Measurements from ENCODE around the gene SMYD3. TPM values are rescaled to one million over a fixed set of nuclear protein-coding genes. Genes with fewer than 3 reads are reported as not detected.

The SMYD3 gene
- total and polyA plus RNA-seq, 2 of the 13 experiments (the other 11 are each of a cell fraction or from before 2014, with no cell fraction given): 27.7 to 35.8 TPM

DNA sequence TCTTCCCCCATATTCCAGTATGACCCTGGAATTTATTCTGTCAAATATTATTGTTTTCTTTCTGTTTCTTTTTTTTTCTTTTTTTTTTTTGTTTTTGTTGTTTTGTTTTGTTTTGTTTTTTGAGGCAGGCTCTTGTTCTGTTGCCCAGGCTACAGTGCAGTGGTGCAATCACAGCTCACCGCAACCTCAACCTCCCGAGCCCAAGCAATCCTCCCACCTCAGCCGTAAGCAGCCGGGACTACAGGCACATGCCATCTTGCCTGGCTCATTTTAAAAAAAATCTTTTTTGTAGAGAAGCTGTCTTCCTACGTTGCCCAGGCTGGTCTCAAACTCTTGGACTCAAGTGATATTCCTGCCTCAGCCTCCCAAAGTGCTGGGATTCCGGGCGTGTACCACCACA, 237.6 kb downstream of the SMYD3 start (continued):
- TF ChIP-seq ZNF441 (CRISPR knock-in tag; IDR thresholded peaks at IDR 0.05; ENCODE audit: borderline replicate concordance) (no peak), ZNF253 (CRISPR knock-in tag; IDR thresholded peaks at IDR 0.05; ENCODE audit: borderline replicate concordance) (no peak), POLR2AphosphoS5 (IDR thresholded peaks at IDR 0.05; ENCODE audit: low read depth, low read length) (no peak)

- Histone ChIP-seq H3K27me3 (ENCODE audit: control insufficient read depth in 1 of 2, insufficient read depth in 2 of 2, low read length in 2 of 2) (no peaks in the 10 kb centered on the region), H2AFZ (ENCODE audit: low read length) (no peak overlapping the region), H3K4me3 (replicated peaks in 1 of 3; ENCODE audit: insufficient read depth in 1 of 3, low read depth in 2 of 3, low read length in 3 of 3) (no peak overlapping the region), H4K20me1 (ENCODE audit: insufficient read depth, low read length) (no peaks in the 10 kb centered on the region), H3K4me2 (ENCODE audit: low read depth, low read length) (no peak overlapping the region), H3K9ac (ENCODE audit: insufficient read depth, low read depth, low read length) (no peak overlapping the region), H3K36me3 (replicated peaks in 1 of 2; ENCODE audit: control insufficient read depth in 1 of 2, insufficient read depth in 2 of 2, low read length in 2 of 2) (no peaks in the 10 kb centered on the region), H3K4me1 (ENCODE audit: insufficient read depth, low read length) (no peaks in the 10 kb centered on the region), H3K79me2 (ENCODE audit: insufficient read depth, low read length) (no peaks in the 10 kb centered on the region), H3K27ac (ENCODE audit: extremely low read length, insufficient read depth, low read length) (no peak overlapping the region), H3K9me3 (ENCODE audit: low read length) (no peaks in the 10 kb centered on the region)
- no peak for DNase-seq (ENCODE audit: low spot score)
- BruUV-seq (replicated peaks): no TSS peak
- no peak for TF ChIP-seq GATAD2A (CRISPR knock-in tag; IDR thresholded peaks at IDR 0.05)
- TF ChIP-seq ZNF530 (CRISPR knock-in tag; IDR thresholded peaks at IDR 0.05; ENCODE audit: low read depth): no peak
- TF ChIP-seq PHF21A (CRISPR knock-in tag; IDR thresholded peaks at IDR 0.05): no peak
- TF ChIP-seq, protein P1, sequence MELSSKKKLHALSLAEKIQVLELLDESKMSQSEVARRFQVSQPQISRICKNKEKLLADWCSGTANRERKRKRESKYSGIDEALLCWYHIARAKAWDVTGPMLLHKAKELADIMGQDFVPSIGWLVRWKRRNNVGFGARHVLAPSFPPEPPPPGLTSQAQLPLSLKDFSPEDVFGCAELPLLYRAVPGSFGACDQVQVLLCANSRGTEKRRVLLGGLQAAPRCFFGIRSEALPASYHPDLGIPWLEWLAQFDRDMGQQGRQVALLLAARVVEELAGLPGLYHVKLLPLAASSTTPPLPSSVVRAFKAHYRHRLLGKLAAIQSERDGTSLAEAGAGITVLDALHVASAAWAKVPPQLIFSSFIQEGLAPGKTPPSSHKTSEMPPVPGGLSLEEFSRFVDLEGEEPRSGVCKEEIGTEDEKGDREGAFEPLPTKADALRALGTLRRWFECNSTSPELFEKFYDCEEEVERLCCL (CRISPR knock-in tag; IDR thresholded peaks at IDR 0.05; ENCODE audit: borderline replicate concordance): no peak
- WGBS (ENCODE audit: low lambda C conversion rate): 97% methylated on average over 5 of the region's 5 CpGs
- FAIRE-seq: no peak
- CTCF ChIA-PET (ENCODE audit: low intra/inter-chr PET ratio, low total read pairs): no interaction called here
- POLR2A ChIA-PET: no interaction called here
- in situ Hi-C loops (cut with HindIII; ENCODE audit: extremely low pct_ligation_motif_present, low pct_unique_long_range_greater_than_20kb) (no loop called here), intact Hi-C loops (cut with micrococcal nuclease; ENCODE audit: unreplicated experiment) (no loop called here)
- ATAC-seq: no peak
These were observed 239.2 kb downstream of the SMYD3 start for GRCh38 chr1:246267896-246268295.

DNA sequence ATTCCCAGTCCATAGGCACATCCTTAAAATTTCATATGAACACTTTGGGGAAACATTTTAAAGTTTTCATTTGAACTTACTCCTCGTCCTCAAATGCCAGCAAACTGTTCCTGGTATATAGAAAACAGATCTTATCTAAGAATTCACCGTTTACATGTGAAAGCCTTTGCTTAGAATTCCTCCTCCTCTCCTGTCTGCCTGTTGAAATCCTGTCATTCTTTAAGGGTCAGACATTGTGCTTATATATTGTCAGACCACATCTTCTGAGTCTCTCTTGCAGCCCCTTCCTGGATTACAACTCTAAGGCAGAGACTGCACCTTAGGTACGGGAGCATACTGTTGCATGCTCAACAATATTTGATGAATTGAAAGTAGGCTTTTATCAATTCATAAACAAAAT, 239.7 kb downstream of the SMYD3 start:
- WGBS (ENCODE audit: low lambda C conversion rate): 80% methylated on average over 3 of the region's 3 CpGs
- no peak for FAIRE-seq
- TF ChIP-seq KDM2A (CRISPR knock-in tag; IDR thresholded peaks at IDR 0.05; ENCODE audit: borderline replicate concordance, low read depth) (no peak), ZSCAN25 (CRISPR knock-in tag; IDR thresholded peaks at IDR 0.05) (no peak), MAFG (CRISPR knock-in tag; IDR thresholded peaks at IDR 0.05) (no peak), ZNF777 (CRISPR knock-in tag; IDR thresholded peaks at IDR 0.05) (no peak), MXI1 (IDR thresholded peaks at IDR 0.05; ENCODE audit: borderline replicate concordance, low read depth, low read length) (no peak), LRRFIP1 (CRISPR knock-in tag; conservative IDR thresholded peaks at IDR 0.05) (no peak), TOE1 (CRISPR knock-in tag; IDR thresholded peaks at IDR 0.05) (no peak), GTF3A (CRISPR knock-in tag; conservative IDR thresholded peaks at IDR 0.05) (no peak)

More for the DNA sequence above, 239.7 kb downstream of the SMYD3 start:
- Histone ChIP-seq H3K9me3 (ENCODE audit: low read length) (no peaks in the 10 kb centered on the region), H3K4me1 (ENCODE audit: insufficient read depth, low read length) (no peaks in the 10 kb centered on the region), H3K27ac (ENCODE audit: extremely low read length, insufficient read depth, low read length) (no peak overlapping the region), H3K4me3 (replicated peaks in 1 of 3; ENCODE audit: insufficient read depth in 1 of 3, low read depth in 2 of 3, low read length in 3 of 3) (no peak overlapping the region), H4K20me1 (ENCODE audit: insufficient read depth, low read length) (no peaks in the 10 kb centered on the region), H3K9ac (ENCODE audit: insufficient read depth, low read depth, low read length) (no peak overlapping the region), H3K36me3 (replicated peaks in 1 of 2; ENCODE audit: control insufficient read depth in 1 of 2, insufficient read depth in 2 of 2, low read length in 2 of 2) (no peaks in the 10 kb centered on the region), H3K79me2 (ENCODE audit: insufficient read depth, low read length) (no peaks in the 10 kb centered on the region), H3K27me3 (ENCODE audit: control insufficient read depth in 1 of 2, insufficient read depth in 2 of 2, low read length in 2 of 2) (no peaks in the 10 kb centered on the region), H3K4me2 (ENCODE audit: low read depth, low read length) (no peak overlapping the region), H2AFZ (ENCODE audit: low read length) (no peak overlapping the region)
- in situ Hi-C loops (cut with HindIII; ENCODE audit: extremely low pct_ligation_motif_present, low pct_unique_long_range_greater_than_20kb): no loop called here
- no peak for ATAC-seq
- intact Hi-C loops (cut with micrococcal nuclease; ENCODE audit: unreplicated experiment): no loop called here
- ChIA-PET POLR2A (no interaction called here), CTCF (ENCODE audit: low intra/inter-chr PET ratio, low total read pairs) (no interaction called here)
- no peak for DNase-seq (ENCODE audit: low spot score)
- no TSS peak for BruUV-seq (replicated peaks)
